A549 (cell line): ENCODE results near the gene TMCO4. TPM values are rescaled to one million over a fixed set of nuclear protein-coding genes. Genes with fewer than 3 reads are reported as not detected.

Source experiments
- ATAC-seq, 2 experiments: fragments of 200-7000 bp in 1 of 2; fragments of >200 bp in 1 of 2; cut with Nextera tagmentation in 1 of 2; cut with Tn5 transposase in 1 of 2; 3 replicates each; pipeline versions ENCODE4 v1.8.0 to v1.9.1; 2018 to 2020; ENCODE audit warnings: mild to moderate bottlenecking in 1 of 2, moderate library complexity in 1 of 2
- CTCF ChIA-PET: fragments of 300-600 bp; sonication (Branson Sonifier 250); formaldehyde crosslinking; extraction: SDS; loops from one replicate; lab custom pipeline; 2021; ENCODE audit warnings: antibody characterized with exemption, inconsistent platforms; lab: Yijun Ruan, JAX
- POLR2A ChIA-PET: fragments of 350-600 bp; formaldehyde crosslinking; extraction: SDS; loops from one replicate; lab custom pipeline; 2021; ENCODE audit warnings: antibody characterized with exemption, inconsistent platforms; lab: Yijun Ruan, JAX
- DNase-seq, 2 experiments: peaks; one replicate each; pipeline versions ENCODE4 v3.0.0 to v3.0.0-alpha.2; 2011 to 2016; ENCODE audit warnings: low read depth in 1 of 2, low spot score in 1 of 2
- FAIRE-seq: peaks from 2 replicates; lab custom pipeline; 2011; peaks lifted over from hg19 to GRCh38; lab: Jason Lieb, UNC
- H3K27ac ChIP-seq, 2 experiments: fragments of >200 bp; sonication (Bioruptor Twin); formaldehyde crosslinking; 3 replicates each; pipeline ENCODE4 v1.5.1; 2016 to 2017
- H3K4me1 ChIP-seq: fragments of >200 bp; sonication (Bioruptor Twin); formaldehyde crosslinking; 3 replicates; pipeline ENCODE4 v1.6.1; 2016
- H3K4me2 ChIP-seq: fragments of >200 bp; sonication (Bioruptor Twin); formaldehyde crosslinking; 3 replicates; pipeline ENCODE4 v1.6.1; 2016
- H3K4me3 ChIP-seq: fragments of >200 bp; sonication (Bioruptor Twin); formaldehyde crosslinking; 3 replicates; pipeline ENCODE4 v1.5.1; 2016
- H3K9me3 ChIP-seq: fragments of >200 bp; sonication (Bioruptor Twin); formaldehyde crosslinking; 3 replicates; pipeline ENCODE4 v1.6.1; 2016
- ATOH8 ChIP-seq: fragments of 250-450 bp; sonication (Bioruptor Pico); IDR thresholded peaks from 2 replicates; pipeline ENCODE4 v1.5.0; 2020; ENCODE audit warnings: low read depth, mild to moderate bottlenecking, moderate library complexity
- CHD4 ChIP-seq: fragments of 200-600 bp; sonication (generic); IDR thresholded peaks from 2 replicates; pipeline ENCODE4 v1.6.1; 2016; ENCODE audit warnings: antibody characterized with exemption, mild to moderate bottlenecking, borderline replicate concordance
- FOSB ChIP-seq: fragments of 250-450 bp; sonication (Bioruptor Pico); IDR thresholded peaks from 2 replicates; pipeline ENCODE4 v1.5.0; 2020; ENCODE audit warnings: mild to moderate bottlenecking, moderate library complexity
- GATA3 ChIP-seq: IDR thresholded peaks from 2 replicates; pipeline ENCODE4 v1.6.1; 2012; ENCODE audit warnings: borderline replicate concordance
- HOXA7 ChIP-seq: fragments of 250-450 bp; sonication (Bioruptor Pico); IDR thresholded peaks from 2 replicates; pipeline ENCODE4 v1.5.0; 2020; ENCODE audit warnings: mild to moderate bottlenecking, moderate library complexity
- JUN ChIP-seq, 2 experiments: fragments of >200 bp; sonication (Bioruptor Twin); formaldehyde crosslinking; IDR thresholded peaks; 2 replicates in 1 of 2; 3 replicates in 1 of 2; pipeline ENCODE4 v1.6.1; 2016 to 2017
- KDM5A ChIP-seq: fragments of 200-600 bp; sonication (generic); IDR thresholded peaks from 2 replicates; pipeline ENCODE4 v1.6.1; 2016; ENCODE audit warnings: antibody characterized with exemption, mild to moderate bottlenecking
- MAFK ChIP-seq: fragments of 450-650 bp; IDR thresholded peaks from 2 replicates; pipeline ENCODE4 v1.6.1; 2014; ENCODE audit not compliant: partially characterized antibody
- MAZ ChIP-seq: fragments of 150-350 bp; IDR thresholded peaks from 2 replicates; pipeline ENCODE4 v1.6.1; 2014; ENCODE audit warnings: antibody characterized with exemption, low read depth, low read length, borderline replicate concordance
- MYC ChIP-seq: IDR thresholded peaks from 2 replicates; pipeline ENCODE4 v1.6.1; 2012; ENCODE audit warnings: mild to moderate bottlenecking, inconsistent platforms, low read length, improper control_type of control experiment, borderline replicate concordance
- NPAS2 ChIP-seq: fragments of 250-450 bp; sonication (Bioruptor Pico); IDR thresholded peaks from 2 replicates; pipeline ENCODE4 v1.8.0; 2022; ENCODE audit warnings: mild to moderate bottlenecking, moderate library complexity, borderline replicate concordance
- RARB ChIP-seq: fragments of 250-450 bp; sonication (Bioruptor Pico); IDR thresholded peaks from 2 replicates; pipeline ENCODE4 v1.8.0; 2021; ENCODE audit warnings: mild to moderate bottlenecking, moderate library complexity
- RNF2 ChIP-seq: fragments of 200-600 bp; sonication (generic); IDR thresholded peaks from 2 replicates; pipeline ENCODE4 v1.6.1; 2016; ENCODE audit warnings: low read depth, mild to moderate bottlenecking, antibody characterized with exemption, moderate library complexity, borderline replicate concordance
- ZC3H11A ChIP-seq: fragments of 450-650 bp; IDR thresholded peaks from 2 replicates; pipeline ENCODE4 v1.6.1; 2014; ENCODE audit warnings: antibody characterized with exemption, mild to moderate bottlenecking
- ZFP36 ChIP-seq: fragments of 450-650 bp; IDR thresholded peaks from 2 replicates; pipeline ENCODE4 v1.6.1; 2014; ENCODE audit warnings: borderline replicate concordance; ENCODE audit not compliant: partially characterized antibody
- WGBS: methylation state at CpG from one replicate; pipeline ENCODE4 v1.1.6; 2017; ENCODE audit errors: missing lambda C conversion rate; 5-methylcytosine and 5-hydroxymethylcytosine counted together
- polyA plus RNA-seq, 4 experiments: library from polyadenylated mRNA; depleted of rRNA in 3 of 4; stranded (reverse); fragments of >200 nt; fragmentation: RNase III in 1 of 4; extraction: RNeasy Plus Mini Kit Qiagen cat#74134 plus additional on column Dnase treatment in 1 of 4; gene quantifications; 2 replicates in 3 of 4; 3 replicates in 1 of 4; pipeline ENCODE4 v1.2.3, GENCODE V29; 2011 to 2017
- TF ChIP-seq, protein P1 (sequence below): fragments of >200 bp; sonication (Bioruptor Twin); formaldehyde crosslinking; IDR thresholded peaks from 3 replicates; pipeline ENCODE4 v1.6.1; 2016
- TF ChIP-seq, protein P2 (sequence below): fragments of >200 bp; sonication (Bioruptor Twin); formaldehyde crosslinking; IDR thresholded peaks from 2 replicates; pipeline ENCODE4 v1.6.1; 2016
- TF ChIP-seq, protein P3 (sequence below): fragments of >200 bp; sonication (Bioruptor Twin); formaldehyde crosslinking; IDR thresholded peaks from 3 replicates; pipeline ENCODE4 v1.5.1; 2016
- TF ChIP-seq, protein P4 (sequence below): IDR thresholded peaks from 2 replicates; pipeline ENCODE4 v1.6.1; 2012; ENCODE audit warnings: low read depth, borderline replicate concordance

The TMCO4 gene
- polyA plus RNA-seq, 2 of the 4 experiments (the other 2 are of a cell fraction) = 4.0 to 4.6 TPM

- DNase-seq (no peak), FAIRE-seq (no peak), ATAC-seq (no peak)
- H3K27ac ChIP-seq = no peak overlapping the region
- ChIA-PET POLR2A (no interaction called here), CTCF (interaction anchor here (2.1 kb wide), 1 partner anchor 16 kb away, joined by 9 read pairs; no protein-coding TSS in a partner anchor)
- no peak overlapping the region for H3K4me2 ChIP-seq
- H3K9me3 ChIP-seq = no peaks in the 10 kb centered on the region
- H3K4me3 ChIP-seq = no peak overlapping the region
- 91% methylated on average over 4 of the region's 4 CpGs for WGBS
- TF ChIP-seq CHD4 = no peak
- TF ChIP-seq ZC3H11A = no peak
- TF ChIP-seq, protein P1, sequence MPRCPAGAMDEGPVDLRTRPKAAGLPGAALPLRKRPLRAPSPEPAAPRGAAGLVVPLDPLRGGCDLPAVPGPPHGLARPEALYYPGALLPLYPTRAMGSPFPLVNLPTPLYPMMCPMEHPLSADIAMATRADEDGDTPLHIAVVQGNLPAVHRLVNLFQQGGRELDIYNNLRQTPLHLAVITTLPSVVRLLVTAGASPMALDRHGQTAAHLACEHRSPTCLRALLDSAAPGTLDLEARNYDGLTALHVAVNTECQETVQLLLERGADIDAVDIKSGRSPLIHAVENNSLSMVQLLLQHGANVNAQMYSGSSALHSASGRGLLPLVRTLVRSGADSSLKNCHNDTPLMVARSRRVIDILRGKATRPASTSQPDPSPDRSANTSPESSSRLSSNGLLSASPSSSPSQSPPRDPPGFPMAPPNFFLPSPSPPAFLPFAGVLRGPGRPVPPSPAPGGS = no peak
- no peak for TF ChIP-seq ATOH8 (CRISPR knock-in tag)
- TF ChIP-seq JUN (IDR thresholded peaks at IDR 0.05) = no peak
- no peak for TF ChIP-seq HOXA7 (CRISPR knock-in tag)
- no peak for TF ChIP-seq ZFP36
- TF ChIP-seq NPAS2 (CRISPR knock-in tag) = no peak
- H3K4me1 ChIP-seq = no peaks in the 10 kb centered on the region
Observed at GRCh38 chr1:19720174-19720573, 79.5 kb downstream of the TMCO4 start.

- WGBS = 82% methylated on average over 6 of the region's 6 CpGs
- no peak for FAIRE-seq
- TF ChIP-seq, protein P2, sequence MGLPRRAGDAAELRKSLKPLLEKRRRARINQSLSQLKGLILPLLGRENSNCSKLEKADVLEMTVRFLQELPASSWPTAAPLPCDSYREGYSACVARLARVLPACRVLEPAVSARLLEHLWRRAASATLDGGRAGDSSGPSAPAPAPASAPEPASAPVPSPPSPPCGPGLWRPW = no peak
- TF ChIP-seq RARB (CRISPR knock-in tag) (no peak), GATA3 (no peak), ZC3H11A (no peak), MAFK (no peak), FOSB (no peak), KDM5A (no peak), RNF2 (no peak), MYC (no peak), MAZ (no peak)
- TF ChIP-seq, protein P3, sequence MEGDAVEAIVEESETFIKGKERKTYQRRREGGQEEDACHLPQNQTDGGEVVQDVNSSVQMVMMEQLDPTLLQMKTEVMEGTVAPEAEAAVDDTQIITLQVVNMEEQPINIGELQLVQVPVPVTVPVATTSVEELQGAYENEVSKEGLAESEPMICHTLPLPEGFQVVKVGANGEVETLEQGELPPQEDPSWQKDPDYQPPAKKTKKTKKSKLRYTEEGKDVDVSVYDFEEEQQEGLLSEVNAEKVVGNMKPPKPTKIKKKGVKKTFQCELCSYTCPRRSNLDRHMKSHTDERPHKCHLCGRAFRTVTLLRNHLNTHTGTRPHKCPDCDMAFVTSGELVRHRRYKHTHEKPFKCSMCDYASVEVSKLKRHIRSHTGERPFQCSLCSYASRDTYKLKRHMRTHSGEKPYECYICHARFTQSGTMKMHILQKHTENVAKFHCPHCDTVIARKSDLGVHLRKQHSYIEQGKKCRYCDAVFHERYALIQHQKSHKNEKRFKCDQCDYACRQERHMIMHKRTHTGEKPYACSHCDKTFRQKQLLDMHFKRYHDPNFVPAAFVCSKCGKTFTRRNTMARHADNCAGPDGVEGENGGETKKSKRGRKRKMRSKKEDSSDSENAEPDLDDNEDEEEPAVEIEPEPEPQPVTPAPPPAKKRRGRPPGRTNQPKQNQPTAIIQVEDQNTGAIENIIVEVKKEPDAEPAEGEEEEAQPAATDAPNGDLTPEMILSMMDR = no peak
- TF ChIP-seq, protein P4, sequence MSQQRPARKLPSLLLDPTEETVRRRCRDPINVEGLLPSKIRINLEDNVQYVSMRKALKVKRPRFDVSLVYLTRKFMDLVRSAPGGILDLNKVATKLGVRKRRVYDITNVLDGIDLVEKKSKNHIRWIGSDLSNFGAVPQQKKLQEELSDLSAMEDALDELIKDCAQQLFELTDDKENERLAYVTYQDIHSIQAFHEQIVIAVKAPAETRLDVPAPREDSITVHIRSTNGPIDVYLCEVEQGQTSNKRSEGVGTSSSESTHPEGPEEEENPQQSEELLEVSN = no peak
- TF ChIP-seq, all 56 proteins: peak for 0
- Histone ChIP-seq H3K27ac (no peak overlapping the region), H3K4me1 (no peaks in the 10 kb centered on the region), H3K9me3 (no peaks in the 10 kb centered on the region), H3K4me3 (no peak overlapping the region), H3K4me2 (no peak overlapping the region)
- DNase-seq = no peak
- ChIA-PET POLR2A (no interaction called here), CTCF (no interaction called here)
- ATAC-seq = no peak
Observed at GRCh38 chr1:19717467-19717866, 82.2 kb downstream of the TMCO4 start.
